Measurements from ENCODE around the gene AXIN2. TPM values are rescaled to one million over a fixed set of nuclear protein-coding genes. Genes with fewer than 3 reads are reported as not detected.

The AXIN2 gene
- total RNA-seq, 2 donors from 2014 or later = 32.3 to 54.6 TPM

- intact Hi-C loops (cut with DNase I) = loop anchor here (10.0 kb wide), 1 partner anchor 1106 kb away; no protein-coding TSS in a partner anchor
- no peak overlapping the region for H3K4me3 ChIP-seq
- no peak for TF ChIP-seq CTCF (IDR thresholded peaks at IDR 0.05)
- TF ChIP-seq POLR2AphosphoS5 (IDR thresholded peaks at IDR 0.05) = no peak
- TF ChIP-seq POLR2A (IDR thresholded peaks at IDR 0.05) = no peak
- no peaks in the 10 kb centered on the region for H3K9me3 ChIP-seq
- DNase-seq (ENCODE audit: low spot score) = no peak
- no peak overlapping the region for H3K27ac ChIP-seq
- no peaks in the 10 kb centered on the region for H3K4me1 ChIP-seq (replicated peaks)
- no peaks in the 10 kb centered on the region for H3K27me3 ChIP-seq (replicated peaks; ENCODE audit: insufficient read depth)
- 95% methylated on average over 8 of the region's 8 CpGs for WGBS
- H3K36me3 ChIP-seq = no peaks in the 10 kb centered on the region
These were observed 7.5 kb upstream of the AXIN2 start for GRCh38 chr17:65568918-65569317.

- no peak for DNase-seq (ENCODE audit: low spot score)
- no peak for TF ChIP-seq CTCF (IDR thresholded peaks at IDR 0.05)
- TF ChIP-seq POLR2AphosphoS5 (IDR thresholded peaks at IDR 0.05) = no peak
- no peak for TF ChIP-seq POLR2A (IDR thresholded peaks at IDR 0.05)
- Histone ChIP-seq H3K27ac (no peak overlapping the region), H3K36me3 (no peaks in the 10 kb centered on the region), H3K27me3 (replicated peaks; ENCODE audit: insufficient read depth) (no peaks in the 10 kb centered on the region), H3K9me3 (no peaks in the 10 kb centered on the region), H3K4me3 (no peak overlapping the region), H3K4me1 (replicated peaks) (no peaks in the 10 kb centered on the region)
- intact Hi-C loops (cut with DNase I) = loop anchor here (10.0 kb wide), 1 partner anchor 1107 kb away; no protein-coding TSS in a partner anchor
- 96% methylated on average over 12 of the region's 12 CpGs for WGBS
These were observed 6.1 kb upstream of the AXIN2 start for GRCh38 chr17:65567566-65567965.

GRCh38 chr17:65565559-65565958 lies 4.1 kb upstream of the AXIN2 start:
- peaks cover 2% of the 10 kb centered on the region for H3K4me1 ChIP-seq (replicated peaks)
- no peak overlapping the region for H3K4me3 ChIP-seq
- 92% methylated on average over 4 of the region's 4 CpGs for WGBS
- TF ChIP-seq POLR2A (IDR thresholded peaks at IDR 0.05) (no peak), CTCF (IDR thresholded peaks at IDR 0.05) (no peak), POLR2AphosphoS5 (IDR thresholded peaks at IDR 0.05) (no peak)
- no peaks in the 10 kb centered on the region for H3K27me3 ChIP-seq (replicated peaks; ENCODE audit: insufficient read depth)
- no peaks in the 10 kb centered on the region for H3K36me3 ChIP-seq
- intact Hi-C loops (cut with DNase I) = loop anchor here (10.0 kb wide), 1 partner anchor 1109 kb away; no protein-coding TSS in a partner anchor
- no peak for DNase-seq (ENCODE audit: low spot score)
- H3K9me3 ChIP-seq = no peaks in the 10 kb centered on the region
- no peak overlapping the region for H3K27ac ChIP-seq

- TF ChIP-seq POLR2AphosphoS5 (IDR thresholded peaks at IDR 0.05) = peak; percentile 31
- no peak for TF ChIP-seq CTCF (IDR thresholded peaks at IDR 0.05)
- 21% methylated on average over 8 of the region's 8 CpGs for WGBS
- H3K4me3 ChIP-seq = no peak overlapping the region
- intact Hi-C loops (cut with DNase I) = loop anchor here (10.0 kb wide), 1 partner anchor 1110 kb away; no protein-coding TSS in a partner anchor
- no peak for DNase-seq (ENCODE audit: low spot score)
- H3K4me1 ChIP-seq (replicated peaks) = peaks cover 2% of the 10 kb centered on the region
- no peaks in the 10 kb centered on the region for H3K36me3 ChIP-seq
- no peaks in the 10 kb centered on the region for H3K27me3 ChIP-seq (replicated peaks; ENCODE audit: insufficient read depth)
- no peak overlapping the region for H3K27ac ChIP-seq
- H3K9me3 ChIP-seq = no peaks in the 10 kb centered on the region
These were observed 3.3 kb upstream of the AXIN2 start for GRCh38 chr17:65564793-65565192.

- intact Hi-C loops (cut with DNase I) = loop anchor here (10.0 kb wide), 1 partner anchor 1113 kb away; no protein-coding TSS in a partner anchor
- TF ChIP-seq POLR2AphosphoS5 (IDR thresholded peaks at IDR 0.05) (no peak), POLR2A (IDR thresholded peaks at IDR 0.05) (no peak), CTCF (IDR thresholded peaks at IDR 0.05) (no peak)
- Histone ChIP-seq H3K4me3 (no peak overlapping the region), H3K27ac (peak overlapping the region in 1 of 2 donors; percentile 94), H3K4me1 (replicated peaks) (peaks cover 2% of the 10 kb centered on the region), H3K27me3 (replicated peaks; ENCODE audit: insufficient read depth) (no peaks in the 10 kb centered on the region), H3K36me3 (no peaks in the 10 kb centered on the region), H3K9me3 (no peaks in the 10 kb centered on the region)
- DNase-seq (ENCODE audit: low spot score) = no peak
- WGBS = 43% methylated on average over 9 of the region's 9 CpGs
These were observed 721 bp upstream of the AXIN2 start for GRCh38 chr17:65562206-65562531.
